Right lobe of liver (tissue), 4 donors: ENCODE data around the gene AFAP1.

Experiments used
- POLR2A ChIP-seq: fragments of 450-650 bp; IDR thresholded peaks from one replicate; pipeline ENCODE4 v1.6.1; 2017; ENCODE audit warnings: antibody characterized with exemption, mild to moderate bottlenecking
- TF ChIP-seq, protein P1 (sequence below), 4 donors: fragments of 200-600 bp in 3 of 4; fragments of 450-650 bp in 1 of 4; IDR thresholded peaks; one replicate each; pipeline versions ENCODE4 v1.5.1 to v1.8.0; 2016 to 2022; ENCODE audit warnings: antibody characterized with exemption in 4 of 4, mild to moderate bottlenecking in 2 of 4
- donor health status: DM: no; HTN: no; CAD: no.
- donor health status: DM: no; HTN: no; CAD: no.
- donor health status: DM: no; HTN: yes; CAD: no.

DNA sequence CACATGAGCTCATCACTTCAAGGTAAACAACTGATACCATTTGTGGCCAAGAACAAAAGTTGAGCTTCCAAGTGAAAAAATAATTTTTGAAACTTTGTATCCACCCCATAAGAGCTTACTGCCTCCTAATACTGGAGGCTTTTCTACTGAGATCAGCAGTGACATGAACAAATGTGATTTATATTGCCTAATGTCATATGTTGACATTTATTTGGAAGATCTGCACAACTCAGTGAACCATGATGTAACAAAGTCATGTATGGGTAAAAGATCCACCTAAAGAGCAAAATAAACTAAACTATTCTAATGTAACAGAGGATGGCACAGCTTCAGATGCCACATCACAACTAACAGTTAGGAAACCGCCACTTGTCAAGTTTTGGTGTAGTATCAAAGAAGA lies 65.8 kb downstream of the AFAP1 start:
- TF ChIP-seq, protein P1, sequence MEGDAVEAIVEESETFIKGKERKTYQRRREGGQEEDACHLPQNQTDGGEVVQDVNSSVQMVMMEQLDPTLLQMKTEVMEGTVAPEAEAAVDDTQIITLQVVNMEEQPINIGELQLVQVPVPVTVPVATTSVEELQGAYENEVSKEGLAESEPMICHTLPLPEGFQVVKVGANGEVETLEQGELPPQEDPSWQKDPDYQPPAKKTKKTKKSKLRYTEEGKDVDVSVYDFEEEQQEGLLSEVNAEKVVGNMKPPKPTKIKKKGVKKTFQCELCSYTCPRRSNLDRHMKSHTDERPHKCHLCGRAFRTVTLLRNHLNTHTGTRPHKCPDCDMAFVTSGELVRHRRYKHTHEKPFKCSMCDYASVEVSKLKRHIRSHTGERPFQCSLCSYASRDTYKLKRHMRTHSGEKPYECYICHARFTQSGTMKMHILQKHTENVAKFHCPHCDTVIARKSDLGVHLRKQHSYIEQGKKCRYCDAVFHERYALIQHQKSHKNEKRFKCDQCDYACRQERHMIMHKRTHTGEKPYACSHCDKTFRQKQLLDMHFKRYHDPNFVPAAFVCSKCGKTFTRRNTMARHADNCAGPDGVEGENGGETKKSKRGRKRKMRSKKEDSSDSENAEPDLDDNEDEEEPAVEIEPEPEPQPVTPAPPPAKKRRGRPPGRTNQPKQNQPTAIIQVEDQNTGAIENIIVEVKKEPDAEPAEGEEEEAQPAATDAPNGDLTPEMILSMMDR (IDR thresholded peaks at IDR 0.05) = no peak
- no peak for TF ChIP-seq POLR2A
